OCI-LY7 (cell line): Measurements from ENCODE around the gene ADH1B. TPM values are rescaled to one million over a fixed set of nuclear protein-coding genes. Genes with fewer than 3 reads are reported as not detected.

ENCODE experiments used
- BruUV-seq: library from RNA; stranded (reverse); fragments of 400-500 nt; replicated peaks from 2 replicates; lab custom pipeline; 2021; lab: Mats Ljungman, UMichigan
- CTCF ChIA-PET: fragments of 300-600 bp; sonication (Branson Sonifier 250); formaldehyde crosslinking; loops from one replicate; lab custom pipeline; 2022; ENCODE audit warnings: antibody characterized with exemption; ENCODE audit not compliant: unreplicated experiment; lab: Charles Lee
- POLR2A ChIA-PET: fragments of 300-600 bp; sonication (Branson Sonifier 250); formaldehyde crosslinking; loops from one replicate; lab custom pipeline; 2022; ENCODE audit warnings: antibody characterized with exemption; lab: Charles Lee
- DNase-seq: peaks from one replicate; pipeline ENCODE4 v3.0.0-alpha.2; 2015; ENCODE audit warnings: low spot score
- H2AFZ ChIP-seq: fragments of 200-600 bp; sonication (generic), shearing (Covaris generic); 2 replicates; pipeline ENCODE4 v1.6.1; 2014; ENCODE audit warnings: mild to moderate bottlenecking, antibody characterized with exemption, low read length, moderate library complexity
- H3K27ac ChIP-seq: fragments of 200-600 bp; sonication (generic); 2 replicates; pipeline ENCODE4 v1.5.1; 2014; ENCODE audit warnings: mixed run types, low read depth, mild to moderate bottlenecking, moderate library complexity, low read length, inconsistent platforms; ENCODE audit not compliant: poor library complexity, severe bottlenecking
- H3K36me3 ChIP-seq: fragments of 200-600 bp; sonication (generic); 2 replicates; pipeline ENCODE4 v1.6.1; 2014; ENCODE audit warnings: mild to moderate bottlenecking, antibody characterized with exemption, low read length, moderate library complexity, mixed read lengths; ENCODE audit not compliant: insufficient read depth
- H3K4me1 ChIP-seq: fragments of 200-600 bp; sonication (generic); 2 replicates; pipeline ENCODE4 v1.5.1; 2014; ENCODE audit warnings: mild to moderate bottlenecking, low read length; ENCODE audit not compliant: insufficient read depth, poor library complexity, severe bottlenecking
- H3K4me2 ChIP-seq: fragments of 200-600 bp; sonication (generic); 2 replicates; pipeline ENCODE4 v1.6.1; 2014; ENCODE audit warnings: mild to moderate bottlenecking, low read length
- H3K4me3 ChIP-seq: fragments of 200-600 bp; sonication (generic); 2 replicates; pipeline ENCODE4 v1.5.1; 2014; ENCODE audit warnings: mild to moderate bottlenecking, low read depth, low read length; ENCODE audit not compliant: poor library complexity, severe bottlenecking
- H3K79me2 ChIP-seq: fragments of 200-600 bp; sonication (generic); 2 replicates; pipeline ENCODE4 v1.6.1; 2016; ENCODE audit warnings: low read depth, mild to moderate bottlenecking, low read length, moderate library complexity, mixed read lengths; ENCODE audit not compliant: insufficient read depth
- H3K9me2 ChIP-seq: fragments of 200-600 bp; sonication (generic); 2 replicates; pipeline ENCODE4 v1.6.1; 2016; ENCODE audit warnings: mild to moderate bottlenecking, low read length, mixed read lengths; ENCODE audit not compliant: insufficient read depth
- H3K9me3 ChIP-seq: fragments of 200-600 bp; sonication (generic); 2 replicates; pipeline ENCODE4 v1.6.1; 2014; ENCODE audit warnings: mild to moderate bottlenecking, mixed run types, low read length, mixed read lengths
- H4K20me1 ChIP-seq: fragments of 200-600 bp; sonication (generic); 2 replicates; pipeline ENCODE4 v1.6.1; 2014; ENCODE audit warnings: mild to moderate bottlenecking, antibody characterized with exemption, low read length, moderate library complexity, mixed read lengths; ENCODE audit not compliant: insufficient read depth
- CTCF ChIP-seq: fragments of 200-600 bp; sonication (generic); conservative IDR thresholded peaks from 2 replicates; pipeline ENCODE4 v1.5.1; 2014; ENCODE audit warnings: mild to moderate bottlenecking, antibody characterized with exemption, low read length, moderate library complexity, mixed read lengths
- EZH2phosphoT487 ChIP-seq: fragments of 200-600 bp; sonication (generic); IDR thresholded peaks from 2 replicates; pipeline ENCODE4 v1.6.1; 2018; ENCODE audit warnings: low read depth, borderline replicate concordance, mild to moderate bottlenecking, mixed run types, antibody characterized with exemption, low read length, moderate library complexity, mixed read lengths
- intact Hi-C: fragments of 100-400 bp; cut with micrococcal nuclease; formaldehyde crosslinking; loops from one replicate; pipeline ENCODE4 v1.10.0; 2022; ENCODE audit not compliant: unreplicated experiment
- total RNA-seq, 2 experiments: library from RNA; depleted of rRNA in 1 of 2; stranded (reverse); fragments of >200 nt in 1 of 2; shearing (Covaris generic) in 1 of 2; gene quantifications; 2 replicates each; pipeline ENCODE4 v1.2.3, GENCODE V29; 2014 to 2022

The ADH1B gene
- total RNA-seq, 2 experiments from 2014 or later: not detected

- no peaks in the 10 kb centered on the region for H4K20me1 ChIP-seq
- no peak for DNase-seq
- H3K4me3 ChIP-seq: no peak overlapping the region
- no peaks in the 10 kb centered on the region for H3K79me2 ChIP-seq
- BruUV-seq: no TSS peak
- intact Hi-C loops: no loop called here
- POLR2A ChIA-PET: no interaction called here
- no peaks in the 10 kb centered on the region for H3K36me3 ChIP-seq
- CTCF ChIA-PET: no interaction called here
- no peaks in the 10 kb centered on the region for H3K9me2 ChIP-seq
- H3K27ac ChIP-seq: no peak overlapping the region
- H3K9me3 ChIP-seq: no peaks in the 10 kb centered on the region
- H2AFZ ChIP-seq: no peak overlapping the region
- TF ChIP-seq EZH2phosphoT487 (no peak), CTCF (no peak)
- no peak overlapping the region for H3K4me2 ChIP-seq
- H3K4me1 ChIP-seq: no peaks in the 10 kb centered on the region
Observed at GRCh38 chr4:99317354-99317753, 3.8 kb downstream of the ADH1B start.

DNA sequence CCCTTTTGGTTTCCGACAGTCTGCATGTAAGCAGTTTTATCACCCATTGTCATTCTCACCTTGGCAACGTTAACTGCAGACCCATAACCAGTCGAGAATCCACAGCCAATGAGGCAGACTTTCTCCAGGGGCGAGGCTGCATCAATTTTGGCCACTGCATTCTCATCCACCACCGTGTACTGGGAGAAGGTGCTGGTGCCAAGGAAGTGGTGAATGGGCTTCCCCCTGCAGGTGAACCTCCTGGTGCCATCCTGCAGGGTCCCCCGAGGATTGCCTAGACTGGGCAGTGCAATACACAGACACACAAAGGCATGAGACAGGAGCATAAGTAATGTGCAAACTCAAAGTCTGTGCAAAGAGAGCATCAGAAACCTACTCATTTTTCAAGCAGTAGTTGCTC is 5.4 kb downstream of the ADH1B start:
- H3K9me2 ChIP-seq: no peaks in the 10 kb centered on the region
- H3K4me3 ChIP-seq: no peak overlapping the region
- no peak for DNase-seq
- BruUV-seq: no TSS peak
- no peaks in the 10 kb centered on the region for H3K79me2 ChIP-seq
- intact Hi-C loops: no loop called here
- TF ChIP-seq EZH2phosphoT487 (no peak), CTCF (no peak)
- H2AFZ ChIP-seq: no peak overlapping the region
- H3K36me3 ChIP-seq: no peaks in the 10 kb centered on the region
- ChIA-PET POLR2A (no interaction called here), CTCF (no interaction called here)
- H4K20me1 ChIP-seq: no peaks in the 10 kb centered on the region
- no peaks in the 10 kb centered on the region for H3K4me1 ChIP-seq
- H3K9me3 ChIP-seq: no peaks in the 10 kb centered on the region
- no peak overlapping the region for H3K4me2 ChIP-seq
- no peak overlapping the region for H3K27ac ChIP-seq

GRCh38 chr4:99314211-99314610 is 7.0 kb downstream of the ADH1B start:
- TF ChIP-seq EZH2phosphoT487 (no peak), CTCF (no peak)

More at GRCh38 chr4:99314211-99314610, 7.0 kb downstream of the ADH1B start:
- H3K36me3 ChIP-seq: no peaks in the 10 kb centered on the region
- H3K4me1 ChIP-seq: no peaks in the 10 kb centered on the region
- ChIA-PET POLR2A (no interaction called here), CTCF (no interaction called here)
- no peak for DNase-seq
- BruUV-seq: no TSS peak
- H3K9me2 ChIP-seq: no peaks in the 10 kb centered on the region
- intact Hi-C loops: no loop called here
- no peaks in the 10 kb centered on the region for H4K20me1 ChIP-seq
- H3K4me2 ChIP-seq: no peak overlapping the region
- no peak overlapping the region for H3K27ac ChIP-seq
- no peaks in the 10 kb centered on the region for H3K9me3 ChIP-seq
- H2AFZ ChIP-seq: no peak overlapping the region
- no peak overlapping the region for H3K4me3 ChIP-seq
- no peaks in the 10 kb centered on the region for H3K79me2 ChIP-seq
